Stimulated activated CD8-positive, alpha-beta memory T cell treated with anti-CD3 and anti-CD28 coated beads, Interleukin-12 subunit alpha, Interleukin-12 subunit beta, amount 100 ng/mL, for 1 hour (primary cell): Measurements from ENCODE around the gene IRX4.

ENCODE experiments used
- DNase-seq: peaks from one replicate; pipeline ENCODE4 v3.0.0-alpha.2; 2020; ENCODE audit warnings: low read depth

Gene IRX4

DNA sequence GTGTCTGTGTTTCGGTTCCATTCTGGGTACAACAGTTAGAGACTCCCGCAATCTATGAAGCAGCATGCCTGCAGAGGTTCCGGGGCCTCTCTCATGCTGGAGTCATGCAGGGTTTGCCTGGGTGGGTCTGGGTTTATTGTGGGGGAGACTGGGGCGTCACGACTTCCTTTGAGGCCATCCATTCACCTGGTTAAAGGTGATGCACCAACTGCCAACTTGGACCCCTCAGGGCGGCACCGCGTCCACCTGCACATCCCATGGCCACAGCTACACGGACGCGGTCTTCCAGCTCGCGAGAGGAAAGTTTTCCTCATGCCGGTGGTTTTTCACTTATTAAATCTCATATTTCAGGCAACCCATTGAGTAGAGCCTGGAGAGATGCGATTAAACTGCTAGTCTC lies 30.9 kb upstream of the IRX4 start:
- no peak for DNase-seq

DNA sequence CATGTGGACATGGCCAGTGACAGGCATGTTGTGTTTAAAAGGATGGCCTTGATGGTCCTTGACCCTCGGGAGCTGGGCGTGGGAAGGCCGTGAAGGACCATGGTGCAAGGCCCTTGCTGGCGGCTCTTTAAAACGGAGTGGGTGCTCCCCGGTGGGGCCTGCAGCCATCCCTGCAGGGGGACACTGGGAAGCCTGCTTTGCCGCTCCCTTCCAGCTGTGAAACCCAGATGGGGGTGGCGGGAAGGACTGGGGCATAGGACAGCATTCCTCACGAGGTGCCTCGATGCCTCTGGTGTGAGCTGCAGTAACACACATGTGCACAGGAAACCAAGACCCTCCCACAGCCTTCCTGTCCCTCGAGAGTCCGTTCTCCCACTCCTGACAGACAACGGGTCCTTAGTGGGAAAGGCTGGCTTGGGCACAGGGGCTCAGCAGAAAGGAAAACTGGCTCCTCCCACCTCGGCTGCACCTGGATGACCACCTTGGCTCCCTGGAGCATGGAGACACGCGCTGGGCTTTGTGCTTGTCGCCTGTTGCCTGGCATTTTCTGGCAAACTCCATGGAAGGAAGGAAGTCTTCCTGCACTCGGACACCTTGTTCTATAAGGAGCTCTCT lies 30.3 kb upstream of the IRX4 start:
- no peak for DNase-seq

DNA sequence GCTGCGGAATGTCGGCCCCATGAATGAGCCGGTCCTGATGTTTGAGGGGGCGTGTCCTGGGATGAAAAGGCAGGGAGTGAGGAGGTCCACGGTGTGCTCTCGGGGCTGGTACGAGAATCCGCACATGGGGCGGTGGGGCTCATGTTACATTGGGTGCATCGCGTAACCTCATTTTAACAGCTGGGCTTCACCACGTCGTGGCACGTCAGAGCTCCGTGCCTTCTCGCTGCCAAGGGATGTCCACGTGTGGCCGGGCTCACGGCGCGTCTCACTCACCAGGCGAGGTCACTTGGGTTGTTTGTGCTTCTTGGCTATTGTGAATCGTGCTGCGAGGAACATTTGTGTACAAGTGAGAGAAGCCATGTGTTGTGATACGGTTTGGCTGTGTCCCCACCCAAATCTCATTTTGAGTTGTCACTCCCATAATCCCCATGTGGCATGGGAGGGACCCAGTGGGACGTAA lies 29.1 kb upstream of the IRX4 start:
- no peak for DNase-seq

DNA sequence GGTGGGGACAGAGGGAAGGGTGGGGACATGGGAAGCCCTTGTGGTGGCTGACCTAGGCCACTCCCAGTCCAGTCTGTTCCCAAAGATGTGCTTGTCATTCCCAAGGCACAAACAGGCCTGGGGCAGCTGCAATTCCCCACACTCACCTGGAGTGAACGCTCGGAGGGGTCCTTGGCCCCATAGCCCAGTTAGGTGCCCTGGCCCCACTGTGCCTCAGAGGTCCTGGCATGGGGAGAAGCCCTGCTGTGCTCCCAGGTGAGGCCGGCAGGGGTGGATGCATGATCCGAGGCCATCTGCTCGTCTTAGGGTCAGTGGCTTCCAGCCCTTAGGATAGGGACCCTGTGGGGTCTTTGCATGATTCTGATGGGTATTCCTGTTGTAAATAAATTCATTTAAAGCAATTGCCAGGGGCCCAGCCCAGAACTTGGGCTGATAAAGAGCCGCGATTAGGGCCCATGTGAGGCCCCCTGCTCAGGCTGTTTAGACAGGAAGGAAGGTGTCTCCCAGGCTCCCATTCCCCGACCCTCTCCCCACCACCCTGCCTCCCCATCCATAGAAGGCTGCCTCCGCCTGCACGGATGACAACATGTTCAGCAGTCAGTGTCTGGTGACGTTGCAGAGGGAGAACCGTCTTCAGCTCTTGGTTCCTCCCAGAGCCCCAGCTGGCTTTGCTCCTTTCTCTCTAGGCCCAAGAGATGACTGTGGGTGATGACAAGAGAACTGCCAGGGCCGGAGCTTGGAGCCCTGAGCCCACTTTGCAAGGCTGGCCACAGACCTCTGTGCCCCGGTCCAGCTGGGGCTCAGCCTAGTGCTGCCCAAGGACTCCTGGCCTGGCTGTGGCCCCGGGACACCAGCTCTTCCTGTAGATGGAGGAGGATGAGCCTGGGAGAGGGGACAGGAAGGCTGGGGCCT lies 28.4 kb upstream of the IRX4 start:
- DNase-seq: no peak

DNA sequence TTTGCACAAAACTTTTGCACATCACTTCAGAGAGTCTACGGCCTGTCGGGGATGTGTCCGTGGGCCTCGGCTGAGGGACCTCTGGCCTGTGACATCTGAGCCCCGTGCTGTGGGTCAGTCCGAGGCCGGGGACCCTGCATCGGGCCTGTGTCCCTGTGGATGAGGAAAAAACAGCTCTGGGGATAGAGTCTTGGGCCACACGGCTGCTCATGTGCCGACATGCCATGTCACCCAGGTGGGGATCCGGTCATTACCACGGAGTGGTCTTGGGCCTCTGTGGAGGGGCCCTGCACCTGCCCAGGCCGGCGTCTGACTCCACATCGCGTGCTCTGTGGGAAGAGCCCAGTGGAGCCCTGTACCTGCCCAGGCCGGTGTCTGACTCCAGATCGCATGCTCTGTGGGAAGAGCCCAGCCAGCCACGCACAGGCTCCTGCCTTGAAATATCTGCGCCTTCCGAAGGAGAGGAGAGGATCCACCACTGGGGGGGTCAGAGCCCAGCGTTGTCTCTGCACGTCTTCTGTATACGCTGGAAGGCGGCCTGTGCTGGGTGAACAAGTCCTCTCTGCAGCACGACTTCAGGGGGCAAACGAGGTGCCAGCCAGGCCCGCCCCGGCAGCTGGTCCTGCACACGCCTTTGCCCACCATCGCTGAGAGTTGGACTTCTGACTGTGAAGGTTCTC lies 27.5 kb upstream of the IRX4 start:
- DNase-seq: no peak

DNA sequence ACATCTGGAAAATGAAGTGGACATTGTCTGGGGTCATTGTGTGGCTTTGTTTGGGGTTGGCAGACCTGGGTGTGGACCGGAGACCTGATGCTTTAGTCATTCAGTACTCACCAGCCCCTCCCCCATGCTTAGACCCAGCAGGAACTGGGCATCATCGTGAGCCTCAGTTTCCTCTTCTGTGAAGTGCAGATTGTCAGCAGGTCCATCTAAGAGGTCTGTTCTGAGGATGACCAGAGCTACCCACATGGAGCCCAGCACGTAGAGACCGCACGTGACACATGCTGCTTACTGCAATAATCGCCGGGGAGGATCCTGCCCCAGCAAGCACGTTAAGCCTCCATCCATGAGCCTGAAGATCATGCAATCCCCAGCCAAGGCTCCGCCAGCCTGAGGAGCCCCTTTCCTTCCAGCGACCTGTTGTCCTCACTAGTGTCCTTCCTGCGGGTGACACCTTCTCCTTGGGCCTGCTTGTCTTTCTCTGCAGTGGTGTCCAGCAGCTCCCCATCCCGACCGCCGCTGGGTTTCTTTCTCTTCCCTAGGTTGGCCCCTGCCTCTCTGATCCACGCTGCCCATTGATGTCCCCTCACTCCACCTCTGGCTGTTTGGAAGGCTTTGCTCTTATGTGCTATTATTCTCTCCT lies 26.7 kb upstream of the IRX4 start:
- no peak for DNase-seq

DNA sequence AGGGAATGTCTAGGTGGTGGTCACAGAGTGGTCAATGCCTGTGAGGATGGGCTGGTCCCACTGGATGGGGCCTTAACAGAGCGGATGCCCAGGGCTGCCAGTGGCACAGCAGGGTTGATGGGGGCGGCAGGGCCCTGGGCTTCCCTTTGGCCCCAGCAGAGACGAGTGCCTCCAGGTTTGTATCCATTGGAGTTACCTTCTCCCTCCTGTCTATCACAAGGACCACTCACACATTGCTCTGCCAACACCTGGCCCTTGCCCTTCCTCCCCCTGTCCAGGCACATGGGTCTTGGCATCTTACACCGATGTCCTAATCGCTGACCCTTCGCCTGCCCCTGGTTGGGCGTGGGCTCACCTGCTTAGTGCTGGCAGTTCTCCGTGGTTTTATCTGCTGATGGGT lies 26.2 kb upstream of the IRX4 start:
- DNase-seq: no peak

DNA sequence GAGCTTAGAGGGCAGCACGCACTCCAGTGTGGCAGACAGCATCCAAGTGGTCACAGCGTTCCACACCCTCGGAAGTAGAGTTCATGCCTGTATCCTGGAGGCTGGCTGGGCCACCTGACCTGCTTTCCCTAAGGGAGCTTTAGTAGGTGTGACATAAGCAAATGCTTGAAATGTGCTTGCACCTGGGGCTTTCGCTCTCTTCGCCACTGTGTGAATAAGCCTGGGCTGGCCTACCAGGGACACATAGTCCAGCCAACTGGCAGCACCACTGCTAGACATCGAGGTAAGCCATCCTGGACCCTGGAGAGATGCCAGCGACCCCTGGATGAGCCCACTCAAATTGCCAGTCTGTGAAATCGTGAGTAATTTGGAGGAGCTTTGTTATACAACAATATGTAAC lies 24.9 kb upstream of the IRX4 start:
- no peak for DNase-seq

DNA sequence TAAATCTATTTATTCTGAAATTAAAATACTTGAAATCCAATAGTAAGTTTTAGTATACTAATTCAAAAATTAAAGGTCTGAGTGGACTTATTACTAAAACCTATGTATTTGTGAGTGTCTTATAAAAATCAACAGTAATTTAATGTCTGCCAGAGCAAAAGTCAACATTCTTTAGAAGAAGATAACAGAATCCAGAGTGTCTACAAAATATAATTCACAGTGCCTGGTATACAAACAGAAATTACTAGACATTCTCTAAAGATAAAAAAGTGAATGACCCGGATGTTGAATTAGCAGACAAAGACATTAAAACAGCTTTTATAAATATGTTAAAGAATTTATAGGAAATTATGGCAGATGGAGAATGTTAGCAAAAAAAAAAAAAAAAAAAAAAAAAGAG lies 22.4 kb upstream of the IRX4 start:
- DNase-seq: no peak

DNA sequence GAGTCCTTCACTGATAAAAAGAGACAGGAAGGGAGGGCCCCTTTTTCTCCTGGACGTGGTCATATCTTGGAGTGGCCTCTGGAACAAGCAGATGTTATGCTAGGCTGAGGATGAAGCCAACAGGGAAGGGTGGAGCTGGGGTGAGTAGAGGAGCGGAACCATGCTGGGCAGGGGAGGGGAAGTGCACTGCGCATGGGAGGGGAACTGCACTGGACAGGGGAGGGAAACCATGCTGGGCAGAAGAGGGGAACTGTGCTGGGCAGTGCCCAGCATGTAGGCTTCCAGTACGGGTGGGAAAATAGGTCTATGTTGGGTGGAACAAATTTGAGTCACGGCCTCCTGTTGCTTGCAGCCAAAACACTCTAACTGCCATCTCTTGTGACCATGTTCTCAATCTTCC lies 19.3 kb upstream of the IRX4 start:
- no peak for DNase-seq

DNA sequence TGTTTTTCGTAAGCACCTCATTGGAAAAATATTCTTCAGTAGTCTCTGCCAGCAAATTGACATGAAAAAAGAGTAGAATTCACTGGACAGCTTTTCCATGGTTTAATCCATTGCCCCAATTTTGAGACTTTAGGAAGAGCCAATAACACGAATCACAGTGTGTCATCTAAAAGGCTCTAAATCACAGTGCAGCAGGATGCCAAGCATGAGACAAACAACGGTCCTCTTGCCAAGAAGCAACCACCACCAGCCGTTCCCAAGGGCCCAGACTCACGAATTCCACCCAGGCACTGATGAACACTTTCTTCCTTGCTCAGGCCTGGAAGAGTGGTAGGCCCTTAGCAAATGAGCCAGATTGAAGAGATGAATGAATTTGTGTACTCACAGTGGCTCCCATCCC lies 18.3 kb upstream of the IRX4 start:
- DNase-seq: no peak

DNA sequence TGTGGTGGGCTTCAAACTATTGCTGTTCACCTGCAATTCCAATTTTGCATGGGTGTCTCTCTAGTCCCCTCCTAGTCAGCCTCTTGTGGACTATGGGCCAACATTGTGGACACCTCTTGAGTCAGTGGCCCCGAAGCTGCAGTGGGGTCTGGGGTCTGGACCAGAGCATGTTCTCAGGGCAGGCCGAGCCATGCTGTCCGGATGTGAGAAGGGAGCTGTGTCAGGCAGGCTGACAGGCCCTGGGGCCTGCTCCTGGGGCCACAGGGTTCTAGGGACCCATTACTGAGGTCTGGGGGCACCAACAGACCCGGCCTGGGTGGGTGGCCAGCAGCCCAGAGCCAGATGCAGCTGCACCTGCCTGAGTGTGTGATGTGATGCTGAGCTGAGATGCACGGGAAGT lies 16.5 kb upstream of the IRX4 start:
- DNase-seq: no peak

DNA sequence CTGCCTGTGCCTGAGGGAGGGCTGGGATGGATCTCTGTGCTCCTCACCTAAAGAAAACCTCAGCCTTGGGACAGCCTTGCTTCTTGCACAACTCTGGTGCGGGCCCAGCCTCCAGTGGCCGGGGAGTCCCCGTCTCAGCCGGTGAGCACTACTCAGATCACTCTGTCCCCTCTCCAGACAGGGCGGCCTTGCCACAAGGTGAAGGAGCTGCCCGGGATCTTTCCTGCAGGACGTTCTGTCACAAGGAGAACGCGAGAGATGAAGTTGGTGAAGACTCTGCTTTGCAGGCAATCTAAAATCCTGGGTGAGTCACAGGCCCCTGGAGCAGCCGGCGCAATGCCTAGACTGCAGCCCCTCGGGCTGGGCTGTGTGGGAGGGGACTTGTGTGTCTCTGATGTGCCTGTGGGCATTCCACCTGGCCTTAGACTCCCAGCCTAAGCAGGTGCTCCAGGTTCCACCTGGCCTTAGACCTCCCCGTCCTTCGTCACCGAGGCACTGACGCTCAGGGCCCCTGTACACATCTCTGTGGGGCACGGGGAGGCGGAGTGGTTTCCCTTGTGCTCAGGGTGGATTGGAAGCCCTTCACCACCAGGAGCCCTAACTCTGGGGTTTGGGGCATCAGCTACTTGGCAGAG lies 15.2 kb upstream of the IRX4 start:
- no peak for DNase-seq

DNA sequence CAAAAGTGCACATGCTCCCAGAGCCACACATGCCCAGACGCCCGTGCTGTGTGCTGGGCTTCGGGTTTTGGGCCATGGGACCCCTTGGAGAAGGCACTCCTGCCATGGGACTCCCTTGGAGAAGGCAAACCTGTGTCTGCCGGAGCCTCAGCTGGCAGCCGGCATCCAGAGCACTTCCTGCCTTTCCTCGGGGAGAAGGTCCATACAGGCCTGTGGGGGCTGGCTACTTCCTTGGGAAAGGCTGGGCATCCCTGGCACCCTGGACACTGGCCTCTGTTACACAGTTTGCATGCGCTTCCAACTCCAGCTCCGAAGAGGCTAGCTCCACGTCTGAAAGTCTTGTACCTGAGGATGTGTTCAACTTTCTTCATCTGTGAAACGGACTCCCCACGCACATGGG lies 14.7 kb upstream of the IRX4 start:
- no peak for DNase-seq

DNA sequence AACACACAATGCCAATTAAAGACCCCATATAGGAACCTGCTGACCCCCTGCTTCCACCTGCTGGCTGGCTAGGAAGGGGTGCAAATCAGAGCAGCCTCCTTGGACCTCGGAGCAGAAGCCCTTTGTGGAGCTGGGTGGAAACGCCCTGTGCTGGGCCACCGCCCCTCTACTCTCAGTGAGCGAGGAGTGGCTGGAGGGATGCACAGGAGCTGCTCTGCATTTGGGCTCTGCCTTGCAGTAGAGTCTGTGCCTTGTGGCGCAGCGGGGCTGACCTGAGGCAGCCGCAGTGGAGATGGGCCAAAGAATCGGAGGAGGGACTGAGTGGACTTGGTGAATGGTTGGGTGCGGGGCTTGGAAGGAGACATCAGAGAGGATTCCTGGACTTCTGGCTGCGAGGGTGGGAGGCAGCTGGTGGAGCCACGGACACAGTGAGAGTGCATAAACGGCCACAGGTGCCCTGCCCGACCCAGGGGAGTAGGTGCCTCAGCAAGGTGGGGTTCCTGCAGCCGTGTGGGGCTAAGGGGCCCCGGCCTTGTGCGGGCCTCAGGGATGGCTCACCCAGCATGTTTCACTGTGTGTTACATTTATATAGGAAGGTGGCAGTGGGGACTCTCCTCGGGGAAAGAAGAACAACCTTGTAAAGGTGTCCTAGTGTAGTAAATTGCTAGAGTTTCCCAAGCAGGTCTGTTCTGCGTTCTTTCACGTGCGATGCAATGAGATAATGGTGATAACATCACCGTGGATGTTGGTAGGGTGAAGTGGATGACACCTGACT lies 14.1 kb upstream of the IRX4 start:
- no peak for DNase-seq

DNA sequence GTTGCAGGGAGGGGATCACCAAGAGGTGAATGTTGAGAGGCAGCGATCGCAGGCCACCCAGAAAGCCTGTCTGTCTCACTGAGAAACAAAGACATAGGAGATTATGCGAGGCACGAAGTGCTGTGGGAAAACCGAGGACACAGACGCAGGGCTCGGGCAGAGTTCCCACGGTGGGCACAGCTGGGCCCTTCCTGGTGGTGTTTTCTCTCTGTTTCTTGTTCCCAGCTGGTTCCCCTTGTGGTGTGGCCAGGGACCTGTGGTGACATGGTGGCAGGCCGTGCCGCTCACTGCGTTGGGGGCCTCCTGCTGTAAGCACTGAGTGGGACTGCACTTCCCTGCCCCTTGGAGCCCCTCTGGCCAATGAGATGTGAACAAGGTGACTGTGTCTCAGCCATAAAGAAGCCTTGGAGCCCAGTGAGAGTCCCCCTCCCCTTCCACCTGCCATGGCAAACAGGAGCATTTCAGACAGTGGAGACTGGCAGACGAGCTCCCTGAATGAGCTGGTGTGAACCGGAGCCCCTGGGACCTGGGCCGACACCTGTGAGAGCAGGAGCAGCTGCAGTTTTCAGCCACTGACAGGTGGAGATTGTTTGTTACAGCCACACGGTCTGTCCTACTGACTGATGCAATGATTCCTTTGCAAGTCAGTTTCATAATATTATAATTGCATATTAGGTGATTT lies 13.2 kb upstream of the IRX4 start:
- no peak for DNase-seq

DNA sequence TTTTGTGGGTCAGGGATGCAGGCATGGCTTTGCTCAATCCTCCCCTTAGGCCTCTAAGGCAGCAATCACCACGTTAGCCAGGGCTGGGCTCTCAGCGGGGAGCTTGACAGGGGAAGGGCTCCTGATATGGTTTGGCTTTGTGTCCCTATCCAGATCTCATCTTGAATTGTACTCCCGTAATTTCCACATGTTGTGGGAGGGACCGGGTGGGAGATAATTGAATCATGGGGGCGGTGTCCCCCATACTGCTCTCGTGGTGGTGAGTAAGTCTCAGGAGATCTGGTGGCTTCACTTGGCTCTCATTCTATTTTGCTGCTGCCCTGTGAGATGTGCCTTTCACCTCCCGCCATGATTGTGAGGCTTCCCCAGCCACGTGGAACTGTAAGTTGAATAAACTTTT lies 11.5 kb upstream of the IRX4 start:
- no peak for DNase-seq

DNA sequence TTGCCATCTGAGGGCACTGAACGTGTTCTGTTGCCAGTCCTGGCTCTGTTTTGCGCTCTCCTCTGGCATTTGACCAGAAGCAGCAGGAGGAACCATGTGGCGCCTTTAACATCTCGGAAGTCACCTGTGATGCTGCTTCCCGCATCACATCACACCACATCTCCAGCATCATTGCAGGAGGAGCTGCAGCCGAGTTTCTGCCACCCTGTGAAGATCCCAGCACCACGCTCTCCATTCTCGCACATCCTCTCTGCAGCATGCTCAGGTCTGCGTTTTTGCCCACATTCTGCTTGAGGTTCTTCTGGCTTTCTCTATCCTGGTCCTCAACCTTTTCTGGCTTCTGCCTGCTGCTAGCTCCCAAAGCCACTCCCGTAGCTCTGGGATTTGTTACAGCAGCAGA lies 11.0 kb upstream of the IRX4 start:
- DNase-seq: no peak

DNA sequence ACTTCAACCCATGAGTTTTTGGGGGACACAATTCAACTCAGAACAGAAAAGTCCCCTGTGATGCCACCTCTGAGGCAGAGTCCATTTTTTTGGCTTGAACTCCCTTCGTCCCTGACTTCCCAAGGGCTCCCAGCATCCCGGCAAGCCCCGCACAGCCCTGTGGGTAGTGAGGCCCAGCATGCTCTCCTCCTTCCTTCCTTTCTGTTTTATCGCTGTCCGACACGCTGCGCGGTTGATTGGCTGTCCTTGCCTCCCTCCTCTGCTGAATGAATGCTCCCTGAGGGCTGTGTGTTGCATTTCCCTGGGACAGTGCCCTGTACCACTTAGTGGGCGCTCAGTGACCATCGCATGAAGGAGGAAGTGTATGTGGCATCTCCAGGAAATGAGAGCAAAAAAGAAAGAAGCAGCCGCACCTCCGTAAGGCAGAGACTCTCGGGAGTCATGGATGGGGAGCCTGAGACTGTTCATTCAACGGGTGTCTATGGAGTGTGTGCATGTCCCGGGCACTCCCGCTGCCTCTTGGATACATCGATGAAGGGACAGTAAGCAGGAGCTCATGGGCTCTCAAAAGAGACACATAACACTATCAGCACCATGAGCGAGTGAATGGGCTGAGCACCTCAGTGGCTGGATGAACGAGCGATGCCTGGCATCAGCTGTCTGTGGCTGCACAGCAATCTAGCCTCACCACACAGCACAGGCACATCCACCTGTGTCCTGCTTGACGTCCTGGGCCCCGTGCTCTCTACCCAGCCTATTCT lies 10.1 kb upstream of the IRX4 start:
- no peak for DNase-seq

DNA sequence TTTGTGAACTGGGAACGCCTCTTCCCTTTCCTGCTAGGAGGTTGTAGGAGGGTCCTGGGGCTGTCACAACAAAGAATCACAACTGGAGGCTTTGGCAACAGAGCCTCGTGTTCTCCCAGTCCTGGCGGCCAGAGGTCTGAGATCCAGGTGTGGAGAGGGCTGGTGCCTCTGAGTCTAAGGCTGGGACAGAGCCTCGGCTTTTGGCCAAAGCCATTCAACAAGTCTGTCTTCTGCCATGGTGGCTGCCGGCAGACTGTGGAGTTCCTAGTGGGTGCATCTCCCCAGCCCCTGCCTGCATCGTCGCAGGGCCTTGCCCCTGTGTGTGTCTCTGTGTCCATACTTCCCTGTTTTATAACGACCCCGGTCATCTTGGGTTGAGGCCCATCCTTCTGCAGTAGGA lies 9.5 kb upstream of the IRX4 start:
- DNase-seq: no peak
